OCI-LY1 (cell line): Measurements from ENCODE around the gene RAPGEF6.

Experiments
- H2AFZ ChIP-seq: fragments of 200-600 bp; sonication (generic), shearing (Covaris generic); 2 replicates; pipeline ENCODE4 v1.6.0; 2014; ENCODE audit warnings: antibody characterized with exemption, mild to moderate bottlenecking, low read length
- H3F3A ChIP-seq: fragments of 200-600 bp; sonication (generic), shearing (Covaris generic); 2 replicates; pipeline ENCODE4 v1.6.0; 2014; ENCODE audit warnings: mild to moderate bottlenecking, antibody characterized with exemption, low read length, moderate library complexity; ENCODE audit not compliant: insufficient read depth
- H3K27ac ChIP-seq: fragments of 200-600 bp; sonication (generic); 2 replicates; pipeline ENCODE4 v1.5.1; 2014; ENCODE audit warnings: low read length, mixed run types, mild to moderate bottlenecking, low read depth; ENCODE audit not compliant: poor library complexity, severe bottlenecking
- H3K27me3 ChIP-seq: fragments of 200-600 bp; sonication (generic); 2 replicates; pipeline ENCODE4 v1.6.0; 2014; ENCODE audit warnings: antibody characterized with exemption, mild to moderate bottlenecking, low read length, moderate library complexity; ENCODE audit not compliant: insufficient read depth
- H3K36me3 ChIP-seq: fragments of 200-600 bp; sonication (generic); 2 replicates; pipeline ENCODE4 v1.6.1; 2014; ENCODE audit warnings: mild to moderate bottlenecking, antibody characterized with exemption, low read length, moderate library complexity, mixed read lengths; ENCODE audit not compliant: insufficient read depth
- H3K4me1 ChIP-seq: fragments of 200-600 bp; sonication (generic); 2 replicates; pipeline ENCODE4 v1.5.1; 2014; ENCODE audit warnings: mild to moderate bottlenecking, low read length, moderate library complexity; ENCODE audit not compliant: insufficient read depth, severe bottlenecking
- H3K4me2 ChIP-seq: fragments of 200-600 bp; sonication (generic), shearing (Covaris generic); 2 replicates; pipeline ENCODE4 v1.6.1; 2014; ENCODE audit warnings: low read length
- H3K4me3 ChIP-seq: fragments of 200-600 bp; sonication (generic); 2 replicates; pipeline ENCODE4 v1.5.1; 2014; ENCODE audit warnings: low read length, low read depth, mild to moderate bottlenecking, mixed read lengths; ENCODE audit not compliant: poor library complexity, severe bottlenecking
- H3K79me2 ChIP-seq: fragments of 200-600 bp; shearing (Covaris generic); 2 replicates; pipeline ENCODE4 v1.6.1; 2016; ENCODE audit warnings: mixed run types, low read length, mixed read lengths; ENCODE audit not compliant: insufficient read depth
- H3K9ac ChIP-seq: fragments of 200-600 bp; sonication (generic), shearing (Covaris generic); 2 replicates; pipeline ENCODE4 v1.6.1; 2014; ENCODE audit warnings: mild to moderate bottlenecking, low read length, mixed read lengths
- H3K9me2 ChIP-seq: fragments of 200-600 bp; sonication (generic), shearing (Covaris generic); 2 replicates; pipeline ENCODE4 v1.6.1; 2014; ENCODE audit warnings: low read depth, mild to moderate bottlenecking, low read length, mixed read lengths
- H3K9me3 ChIP-seq: fragments of 200-600 bp; shearing (Covaris generic); 2 replicates; pipeline ENCODE4 v1.6.1; 2014; ENCODE audit warnings: low read length, mixed read lengths
- H4K20me1 ChIP-seq: fragments of 200-600 bp; sonication (generic), shearing (Covaris generic); 2 replicates; pipeline ENCODE4 v1.6.0; 2016; ENCODE audit warnings: mild to moderate bottlenecking, low read length; ENCODE audit not compliant: insufficient read depth
- CTCF ChIP-seq: fragments of 200-600 bp; sonication (generic), shearing (Covaris generic); IDR thresholded peaks from 2 replicates; pipeline ENCODE4 v1.5.1; 2017; ENCODE audit warnings: mild to moderate bottlenecking, antibody characterized with exemption, low read length, moderate library complexity, mixed read lengths
- EZH2 ChIP-seq: fragments of 200-600 bp; sonication (generic), shearing (Covaris generic); IDR thresholded peaks from 2 replicates; pipeline ENCODE4 v1.8.0; 2017; ENCODE audit warnings: borderline replicate concordance, mixed run types, mild to moderate bottlenecking, antibody characterized with exemption, low read length, moderate library complexity, mixed read lengths

The RAPGEF6 gene

DNA sequence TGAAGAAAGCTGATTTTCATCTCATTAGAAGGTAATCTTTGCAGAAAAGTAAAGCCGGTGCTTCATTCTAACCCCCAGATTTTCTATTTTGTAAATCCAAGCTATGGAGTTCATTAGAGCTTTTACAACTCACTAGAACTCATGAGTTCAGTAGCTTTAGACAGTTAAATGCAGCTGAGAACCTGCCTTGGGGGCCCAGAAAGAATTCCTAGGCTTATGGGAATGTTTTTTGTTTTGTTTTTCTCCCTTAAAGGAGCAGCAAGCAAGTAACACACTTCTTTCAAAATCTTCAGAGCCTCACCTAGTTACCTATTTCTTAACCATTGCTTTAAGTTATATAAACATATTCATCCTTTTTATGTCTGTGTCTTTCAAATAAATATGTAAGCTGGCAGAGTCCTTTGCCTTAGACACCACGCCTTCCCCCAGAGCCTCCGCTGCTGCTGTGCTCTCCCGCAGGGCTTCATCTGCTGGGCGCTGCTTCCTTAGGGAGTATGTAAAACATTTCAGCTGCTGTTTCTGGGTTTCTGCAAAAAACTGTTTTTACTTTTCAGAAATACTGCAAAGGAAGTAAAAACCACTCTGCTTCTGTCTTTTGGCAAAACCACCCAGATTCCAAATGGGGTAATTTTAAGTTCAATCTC, 238.3 kb downstream of the RAPGEF6 start:
- Histone ChIP-seq H3F3A (no peaks in the 10 kb centered on the region), H3K9me2 (no peaks in the 10 kb centered on the region), H2AFZ (no peak overlapping the region), H3K4me2 (no peak overlapping the region), H3K4me1 (peaks cover 16% of the 10 kb centered on the region), H3K9ac (no peak overlapping the region), H3K79me2 (no peaks in the 10 kb centered on the region), H3K4me3 (no peak overlapping the region), H3K27me3 (no peaks in the 10 kb centered on the region), H3K36me3 (peaks cover 94% of the 10 kb centered on the region), H4K20me1 (no peaks in the 10 kb centered on the region), H3K9me3 (no peaks in the 10 kb centered on the region), H3K27ac (no peak overlapping the region)
- TF ChIP-seq CTCF: no peak

GRCh38 chr5:131396015-131396414, 239.0 kb downstream of the RAPGEF6 start:
- H3K79me2 ChIP-seq: no peaks in the 10 kb centered on the region
- H3K27me3 ChIP-seq: no peaks in the 10 kb centered on the region
- no peaks in the 10 kb centered on the region for H3K9me2 ChIP-seq
- no peaks in the 10 kb centered on the region for H3K9me3 ChIP-seq
- peaks cover 98% of the 10 kb centered on the region for H3K36me3 ChIP-seq
- no peaks in the 10 kb centered on the region for H3F3A ChIP-seq
- H3K4me2 ChIP-seq: no peak overlapping the region
- no peak overlapping the region for H3K27ac ChIP-seq
- H3K4me1 ChIP-seq: peaks cover 16% of the 10 kb centered on the region
- no peaks in the 10 kb centered on the region for H4K20me1 ChIP-seq
- TF ChIP-seq EZH2: no peak
- no peak for TF ChIP-seq CTCF
- no peak overlapping the region for H3K4me3 ChIP-seq
- H2AFZ ChIP-seq: no peak overlapping the region
- no peak overlapping the region for H3K9ac ChIP-seq

DNA sequence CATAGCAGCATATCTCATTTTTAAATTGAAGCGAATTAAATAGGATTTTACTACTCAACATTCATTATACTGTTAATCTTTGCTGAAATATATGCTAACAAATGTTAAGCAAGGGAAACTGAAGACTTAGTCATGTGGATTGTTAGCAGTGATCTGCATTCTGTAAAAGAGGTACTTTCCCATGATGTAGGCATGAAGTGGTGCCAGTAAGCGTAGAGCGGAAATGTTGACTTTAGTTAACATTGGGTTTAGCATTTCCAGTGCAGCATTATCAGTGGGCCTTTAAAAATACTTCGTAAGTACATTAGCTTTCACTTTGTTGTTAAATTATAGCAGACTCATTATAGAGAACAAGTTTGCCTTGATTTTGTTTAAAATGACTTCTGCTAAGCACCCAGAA, 240.9 kb downstream of the RAPGEF6 start:
- Histone ChIP-seq H3K9ac (no peak overlapping the region), H3K36me3 (peaks cover 97% of the 10 kb centered on the region), H2AFZ (no peak overlapping the region), H3K27ac (peak overlapping the region; percentile 30), H3F3A (no peaks in the 10 kb centered on the region), H3K27me3 (no peaks in the 10 kb centered on the region), H3K4me2 (no peak overlapping the region), H3K9me2 (no peaks in the 10 kb centered on the region), H4K20me1 (no peaks in the 10 kb centered on the region), H3K79me2 (no peaks in the 10 kb centered on the region), H3K4me1 (peaks cover 16% of the 10 kb centered on the region), H3K4me3 (no peak overlapping the region), H3K9me3 (no peaks in the 10 kb centered on the region)
- no peak for TF ChIP-seq CTCF
- TF ChIP-seq EZH2: no peak
